IgD-negative memory B cell (primary cell): ENCODE data around the gene RNF151. TPM values are rescaled to one million over a fixed set of nuclear protein-coding genes. Genes with fewer than 3 reads are reported as not detected.
A peak's percentile ranks its signal among the peaks of the same experiment; 100 is the strongest.

Experiments
- H3K27ac Mint-ChIP-seq, 3 donors: one replicate each; pipeline ENCODE4 v1.8.0; 2020 to 2022; ENCODE audit warnings: mild to moderate bottlenecking in 3 of 3, mixed read lengths in 3 of 3, moderate library complexity in 1 of 3
- H3K27me3 Mint-ChIP-seq: one replicate; pipeline ENCODE4 v1.8.0; 2021; ENCODE audit warnings: mixed read lengths
- H3K36me3 Mint-ChIP-seq: one replicate; pipeline ENCODE4 v1.8.0; 2020; ENCODE audit warnings: mild to moderate bottlenecking, mixed read lengths
- H3K4me1 Mint-ChIP-seq, 3 donors: one replicate each; pipeline ENCODE4 v1.8.0; 2020 to 2022; ENCODE audit warnings: mixed read lengths in 3 of 3, mild to moderate bottlenecking in 1 of 3
- H3K4me3 Mint-ChIP-seq, 4 donors: one replicate each; pipeline ENCODE4 v1.8.0; 2020 to 2022; ENCODE audit warnings: mild to moderate bottlenecking in 4 of 4, mixed read lengths in 4 of 4, moderate library complexity in 3 of 4
- H3K9me3 Mint-ChIP-seq, 3 donors: one replicate each; pipeline ENCODE4 v1.8.0; 2020 to 2021; ENCODE audit warnings: mixed read lengths in 3 of 3, mild to moderate bottlenecking in 1 of 3
- polyA plus RNA-seq: library from polyadenylated mRNA; unstranded; fragments of 300-500 nt; fragmentation: Illumina TruSeq; gene quantifications from one replicate; pipeline ENCODE4 v1.2.3, GENCODE V29; 2021

RNF151 gene
- polyA plus RNA-seq, 1 donor from 2014 or later = not detected

- Mint-ChIP-seq H3K4me1 (peaks cover 9 to 12% (median 12%) of the 10 kb centered on the region in 3 donors), H3K27ac (peak overlapping the region in 1 of 3 donors; percentile 99), H3K4me3 (peak overlapping the region in 1 of 4 donors; percentile 74), H3K9me3 (no peaks in the 10 kb centered on the region), H3K36me3 (peaks cover 5% of the 10 kb centered on the region), H3K27me3 (no peaks in the 10 kb centered on the region)
Observed at GRCh38 chr16:1974157-1975070, 7.8 kb downstream of the RNF151 start.

- Mint-ChIP-seq H3K27me3 (peaks cover 6% of the 10 kb centered on the region), H3K27ac (peak overlapping the region; percentile 43 to 73 (median 46)), H3K36me3 (peaks cover 5% of the 10 kb centered on the region), H3K9me3 (no peaks in the 10 kb centered on the region), H3K4me1 (peaks cover 9 to 12% (median 12%) of the 10 kb centered on the region in 3 donors), H3K4me3 (peak overlapping the region in 1 of 4 donors; percentile 35)
Observed at GRCh38 chr16:1975432-1976215, 9.0 kb downstream of the RNF151 start.

GRCh38 chr16:1976216-1976520 lies 9.5 kb downstream of the RNF151 start:
- Mint-ChIP-seq H3K27me3 (peaks cover 11% of the 10 kb centered on the region), H3K36me3 (peaks cover 5% of the 10 kb centered on the region), H3K9me3 (no peaks in the 10 kb centered on the region), H3K27ac (peak overlapping the region in 2 of 3 donors; percentile 43 to 73), H3K4me1 (peaks cover 9 to 10% (median 9%) of the 10 kb centered on the region in 3 donors), H3K4me3 (peak overlapping the region in 1 of 4 donors; percentile 35)

GRCh38 chr16:1976951-1977874 lies 10.6 kb downstream of the RNF151 start:
- H3K9me3 Mint-ChIP-seq = no peaks in the 10 kb centered on the region
- peaks cover 2% of the 10 kb centered on the region for H3K36me3 Mint-ChIP-seq
- no peak overlapping the region for H3K4me3 Mint-ChIP-seq
- peaks cover 15% of the 10 kb centered on the region for H3K27me3 Mint-ChIP-seq
- no peak overlapping the region for H3K27ac Mint-ChIP-seq
- peaks cover 0 to 3% (median 3%) of the 10 kb centered on the region in 3 donors for H3K4me1 Mint-ChIP-seq

- no peak overlapping the region for H3K27ac Mint-ChIP-seq
- peaks cover 2% of the 10 kb centered on the region for H3K36me3 Mint-ChIP-seq
- H3K4me1 Mint-ChIP-seq = peaks cover 0 to 1% (median under 1%) of the 10 kb centered on the region in 3 donors
- no peak overlapping the region for H3K4me3 Mint-ChIP-seq
- H3K27me3 Mint-ChIP-seq = peaks cover 18% of the 10 kb centered on the region
- H3K9me3 Mint-ChIP-seq = no peaks in the 10 kb centered on the region
Observed at GRCh38 chr16:1977875-1978268, 11.2 kb downstream of the RNF151 start.

- Mint-ChIP-seq H3K4me3 (peak overlapping the region in 1 of 4 donors; percentile 71), H3K4me1 (peaks cover 0 to 2% (median 0%) of the 10 kb centered on the region in 3 donors), H3K27me3 (peaks cover 20% of the 10 kb centered on the region), H3K9me3 (no peaks in the 10 kb centered on the region), H3K27ac (no peak overlapping the region), H3K36me3 (peaks cover 2% of the 10 kb centered on the region)
Observed at GRCh38 chr16:1978476-1979120, 11.9 kb downstream of the RNF151 start.

GRCh38 chr16:1979271-1980029 lies 12.8 kb downstream of the RNF151 start:
- Mint-ChIP-seq H3K27ac (peak overlapping the region in 1 of 3 donors; percentile 78), H3K36me3 (peaks cover 2% of the 10 kb centered on the region), H3K27me3 (peaks cover 20% of the 10 kb centered on the region), H3K9me3 (no peaks in the 10 kb centered on the region), H3K4me3 (peak overlapping the region in 1 of 4 donors; percentile 41), H3K4me1 (peaks cover 0 to 2% (median 0%) of the 10 kb centered on the region in 3 donors)

GRCh38 chr16:1980030-1980769 lies 13.5 kb downstream of the RNF151 start:
- Mint-ChIP-seq H3K27me3 (peaks cover 20% of the 10 kb centered on the region), H3K27ac (peak overlapping the region in 2 of 3 donors; percentile 59 to 78), H3K4me1 (peaks cover 0 to 5% (median 0%) of the 10 kb centered on the region in 3 donors), H3K4me3 (peak overlapping the region in 2 of 4 donors; percentile 5 to 79), H3K36me3 (peaks cover 2% of the 10 kb centered on the region), H3K9me3 (no peaks in the 10 kb centered on the region)

- H3K27ac Mint-ChIP-seq = peak overlapping the region in 2 of 3 donors; percentile 46 to 78
- peak overlapping the region in 2 of 4 donors; percentile 5 to 79 for H3K4me3 Mint-ChIP-seq
- peaks cover 20% of the 10 kb centered on the region for H3K27me3 Mint-ChIP-seq
Observed at GRCh38 chr16:1980770-1981087, 14.1 kb downstream of the RNF151 start.

GRCh38 chr16:1981398-1981836 lies 14.8 kb downstream of the RNF151 start, which contains the start of gene NOXO1:
TSS of gene NOXO1 (minus strand) at chr16:1981469. CDS start at chr16:1981179, 290 bp downstream.
- Mint-ChIP-seq H3K4me3 (peak within 1 kb of the TSS in 3 of 4 donors; percentile 5 to 79 (median 30)), H3K27me3 (peaks cover 20% of the 10 kb centered on the region), H3K27ac (peak within 1 kb of the TSS; percentile 52 to 87 (median 59))

More at GRCh38 chr16:1980770-1981087, 14.1 kb downstream of the RNF151 start:
- Mint-ChIP-seq H3K36me3 (peaks cover 2% of the 10 kb centered on the region), H3K9me3 (no peaks in the 10 kb centered on the region), H3K4me1 (peaks cover 0 to 5% (median 0%) of the 10 kb centered on the region in 3 donors)

GRCh38 chr16:1982013-1982433 lies 15.4 kb downstream of the RNF151 start:
- peaks cover 20% of the 10 kb centered on the region for H3K27me3 Mint-ChIP-seq
- no peaks in the 10 kb centered on the region for H3K9me3 Mint-ChIP-seq
- H3K4me1 Mint-ChIP-seq = peaks cover 0 to 5% (median 0%) of the 10 kb centered on the region in 3 donors
- peaks cover 2% of the 10 kb centered on the region for H3K36me3 Mint-ChIP-seq
- H3K27ac Mint-ChIP-seq = peak overlapping the region in 2 of 3 donors; percentile 52 to 87
- peak overlapping the region in 1 of 4 donors; percentile 79 for H3K4me3 Mint-ChIP-seq

More at GRCh38 chr16:1981398-1981836, 14.8 kb downstream of the RNF151 start, which contains the start of gene NOXO1:
- H3K36me3 Mint-ChIP-seq = peaks cover 2% of the 10 kb centered on the region
- no peaks in the 10 kb centered on the region for H3K9me3 Mint-ChIP-seq
- H3K4me1 Mint-ChIP-seq = peaks cover 0 to 5% (median 0%) of the 10 kb centered on the region in 3 donors

GRCh38 chr16:1982991-1983543 lies 16.4 kb downstream of the RNF151 start:
- peak overlapping the region; percentile 39 to 87 (median 87) for H3K27ac Mint-ChIP-seq
- peaks cover 20% of the 10 kb centered on the region for H3K27me3 Mint-ChIP-seq
- H3K9me3 Mint-ChIP-seq = no peaks in the 10 kb centered on the region
- H3K4me3 Mint-ChIP-seq = peak overlapping the region; percentile 63 to 85 (median 76)
- peaks cover 0 to 5% (median 0%) of the 10 kb centered on the region in 3 donors for H3K4me1 Mint-ChIP-seq
- H3K36me3 Mint-ChIP-seq = peaks cover 2% of the 10 kb centered on the region
